ENCODE results near the gene VSIG2.

GRCh38 chr11:124796312-124796711 lies 44.3 kb upstream of the VSIG2 start:
- no peak for TF ChIP-seq ZNF785 (tag by site-specific recombination; IDR thresholded peaks at IDR 0.05)
- no peak for TF ChIP-seq ZBTB21 (tag by site-specific recombination; IDR thresholded peaks at IDR 0.05)
- TF ChIP-seq CTCF (tag by site-specific recombination; IDR thresholded peaks at IDR 0.05), result no peak
- no peak for TF ChIP-seq ZNF830 (tag by site-specific recombination; IDR thresholded peaks at IDR 0.05; ENCODE audit: low read depth)
- no peak for TF ChIP-seq ZNF24 (tag by site-specific recombination; IDR thresholded peaks at IDR 0.05)
- no peak for TF ChIP-seq ZNF280D (tag by site-specific recombination; IDR thresholded peaks at IDR 0.05)
- TF ChIP-seq ZSCAN4 (tag by site-specific recombination; IDR thresholded peaks at IDR 0.05), result no peak
- no peak for TF ChIP-seq GLI4 (tag by site-specific recombination; IDR thresholded peaks at IDR 0.05)
